HCT116 (cell line): ENCODE results near the gene DAPK1. TPM values are rescaled to one million over a fixed set of nuclear protein-coding genes. Genes with fewer than 3 reads are reported as not detected.

Experiments used
- ATAC-seq: fragments of 200-7000 bp; cut with Tn5 transposase; 2 replicates; pipeline ENCODE4 v1.9.1; 2020; ENCODE audit warnings: mild to moderate bottlenecking, moderate library complexity
- BruUV-seq: library from RNA; stranded (reverse); fragments of 400-500 nt; replicated peaks from 2 replicates; lab custom pipeline; 2021; lab: Mats Ljungman, UMichigan
- CTCF ChIA-PET: fragments of 300-600 bp; sonication (Branson Sonifier 250); formaldehyde crosslinking; loops from one replicate; lab custom pipeline; 2021; ENCODE audit warnings: antibody characterized with exemption; lab: Charles Lee
- POLR2A ChIA-PET: fragments of 300-600, 350-600 bp; sonication (Branson Sonifier 250); formaldehyde crosslinking; loops from one replicate; lab custom pipeline; 2021; ENCODE audit warnings: antibody characterized with exemption; lab: Charles Lee
- RAD21 ChIA-PET, 2 experiments: fragments of 300-600 bp; sonication (Branson Sonifier 250); formaldehyde crosslinking; loops; one replicate each; lab custom pipeline; 2023; ENCODE audit warnings: low total read pairs in 2 of 2; ENCODE audit not compliant: uncharacterized antibody in 2 of 2, unreplicated experiment in 2 of 2, low non-redundant PET in 1 of 2; lab: Charles Lee
- DNase-seq: peaks from one replicate; pipeline ENCODE4 v3.0.0-alpha.2; 2010; ENCODE audit warnings: low read depth, low spot score
- H2AFZ ChIP-seq: fragments of 200-600 bp; shearing (Covaris generic), sonication (generic); 2 replicates; pipeline ENCODE4 v1.6.1; 2017; ENCODE audit warnings: low read depth, mixed run types, mixed read lengths, antibody characterized with exemption, low read length; ENCODE audit not compliant: poor library complexity, severe bottlenecking
- H3K27ac ChIP-seq: 2 replicates; pipeline ENCODE4 v1.5.1; 2012; ENCODE audit warnings: low read depth, low read length
- H3K27me3 ChIP-seq: fragments of 200-600 bp; sonication (generic); 2 replicates; pipeline ENCODE4 v1.6.1; 2016; ENCODE audit warnings: mixed run types, low read length, mixed read lengths; ENCODE audit not compliant: insufficient read depth
- H3K36me3 ChIP-seq, 2 experiments: fragments of 200-500 bp in 1 of 2; fragments of 200-600 bp in 1 of 2; sonication (Bioruptor generic) in 1 of 2; sonication (generic) in 1 of 2; 2 replicates each; pipeline versions ENCODE4 v1.5.1 to v1.6.1; 2014 to 2016; ENCODE audit warnings: low read length in 2 of 2, inconsistent platforms in 1 of 2, mixed read lengths in 1 of 2, mixed run types in 1 of 2; ENCODE audit not compliant: insufficient read depth in 2 of 2, control insufficient read depth in 1 of 2
- H3K4me1 ChIP-seq, 2 experiments: fragments of 200-600 bp in 1 of 2; sonication (generic) in 1 of 2; 2 replicates each; pipeline versions ENCODE4 v1.5.1 to v1.6.1; 2012 to 2017; ENCODE audit warnings: low read length in 2 of 2, inconsistent platforms in 1 of 2, mild to moderate bottlenecking in 1 of 2, mixed read lengths in 1 of 2, mixed run types in 1 of 2, moderate library complexity in 1 of 2; ENCODE audit not compliant: insufficient read depth in 2 of 2, control insufficient read depth in 1 of 2
- H3K4me2 ChIP-seq: fragments of 200-600 bp; sonication (generic); 2 replicates; pipeline ENCODE4 v1.6.1; 2017; ENCODE audit warnings: mixed run types, low read length, mixed read lengths
- H3K4me3 ChIP-seq, 2 experiments: fragments of 200-600 bp in 1 of 2; sonication (generic) in 1 of 2; replicated peaks in 1 of 2; 2 replicates each; pipeline ENCODE4 v1.5.1; 2011 to 2016; ENCODE audit warnings: low read length in 2 of 2, control low read depth in 1 of 2, low read depth in 1 of 2, mild to moderate bottlenecking in 1 of 2, mixed read lengths in 1 of 2, mixed run types in 1 of 2
- H3K79me2 ChIP-seq: fragments of 200-600 bp; sonication (generic); 2 replicates; pipeline ENCODE4 v1.6.1; 2017; ENCODE audit warnings: mild to moderate bottlenecking, mixed run types, low read length, moderate library complexity, mixed read lengths; ENCODE audit not compliant: insufficient read depth
- H3K9ac ChIP-seq: fragments of 200-600 bp; sonication (generic); 2 replicates; pipeline ENCODE4 v1.6.1; 2016; ENCODE audit warnings: low read length, mixed read lengths
- H3K9me2 ChIP-seq: fragments of 200-600 bp; sonication (generic), shearing (Covaris generic); 2 replicates; pipeline ENCODE4 v1.6.1; 2017; ENCODE audit warnings: mixed run types, mild to moderate bottlenecking, moderate library complexity; ENCODE audit not compliant: insufficient read depth
- H3K9me3 ChIP-seq, 2 experiments: fragments of 200-500 bp in 1 of 2; fragments of 200-600 bp in 1 of 2; sonication (Bioruptor generic) in 1 of 2; sonication (generic) in 1 of 2; 2 replicates each; pipeline ENCODE4 v1.6.1; 2014 to 2017; ENCODE audit warnings: low read length in 2 of 2, mixed read lengths in 2 of 2, inconsistent platforms in 1 of 2, low read depth in 1 of 2, mild to moderate bottlenecking in 1 of 2, mixed run types in 1 of 2, moderate library complexity in 1 of 2; ENCODE audit not compliant: control insufficient read depth in 1 of 2, insufficient read depth in 1 of 2
- H4K20me1 ChIP-seq: fragments of 200-600 bp; sonication (generic), shearing (Covaris generic); 2 replicates; pipeline ENCODE4 v1.6.1; 2017; ENCODE audit warnings: mixed run types, mild to moderate bottlenecking, moderate library complexity; ENCODE audit not compliant: insufficient read depth
- CBX3 ChIP-seq: IDR thresholded peaks from 2 replicates; pipeline ENCODE4 v1.6.1; 2012; ENCODE audit warnings: low read depth
- EZH2 ChIP-seq: fragments of 200-600 bp; sonication (generic); IDR thresholded peaks from 2 replicates; pipeline ENCODE4 v1.6.1; 2017; ENCODE audit warnings: antibody characterized with exemption, mixed run types
- FOSL1 ChIP-seq: IDR thresholded peaks from 2 replicates; pipeline ENCODE4 v1.6.1; 2012; ENCODE audit warnings: low read depth
- JUND ChIP-seq: IDR thresholded peaks from 2 replicates; pipeline ENCODE4 v1.6.1; 2012
- intact Hi-C: fragments of 100-400 bp; cut with micrococcal nuclease; formaldehyde crosslinking; loops from 2 replicates; pipeline ENCODE4 v1.10.0; 2022
- total RNA-seq: library from RNA; stranded (reverse); gene quantifications from one replicate; pipeline ENCODE4 v1.2.1, GENCODE V29; 2021; ENCODE audit not compliant: unreplicated experiment
- TF ChIP-seq, protein P1 (sequence below): IDR thresholded peaks from 2 replicates; pipeline ENCODE4 v1.6.1; 2012
- TF ChIP-seq, protein P2 (sequence below): IDR thresholded peaks from 2 replicates; pipeline ENCODE4 v1.6.1; 2011; ENCODE audit warnings: mild to moderate bottlenecking, low read length, moderate library complexity; ENCODE audit not compliant: insufficient replicate concordance; ENCODE audit errors: extremely low read depth

The DAPK1 gene
- total RNA-seq, 1 experiment from 2014 or later, result 5.6 TPM

DNA sequence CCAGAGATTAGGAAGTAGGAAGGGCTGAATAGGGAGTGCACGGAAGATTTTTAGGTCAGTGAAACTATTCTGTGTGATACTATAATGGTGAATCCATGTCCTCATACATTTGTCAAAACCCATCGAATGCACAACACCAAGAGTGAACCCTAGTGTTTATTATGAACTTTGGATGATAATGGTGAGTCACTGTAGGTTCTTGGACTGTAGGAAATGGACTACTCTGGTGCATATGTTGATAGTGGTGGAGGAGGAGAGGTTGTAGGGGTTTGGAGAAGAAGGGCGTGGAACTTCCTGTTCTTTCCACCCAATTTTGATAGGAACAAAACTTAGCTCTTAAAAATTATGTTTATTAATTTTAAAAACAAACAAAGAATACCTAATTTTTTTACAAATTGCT, 242.5 kb downstream of the DAPK1 start:
- TF ChIP-seq, protein P1, sequence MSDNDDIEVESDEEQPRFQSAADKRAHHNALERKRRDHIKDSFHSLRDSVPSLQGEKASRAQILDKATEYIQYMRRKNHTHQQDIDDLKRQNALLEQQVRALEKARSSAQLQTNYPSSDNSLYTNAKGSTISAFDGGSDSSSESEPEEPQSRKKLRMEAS, result no peak
- TF ChIP-seq EZH2 (no peak), JUND (no peak)
- Histone ChIP-seq H3K4me3 (no peak overlapping the region), H3K27ac (no peak overlapping the region), H3K9me3 (no peaks in the 10 kb centered on the region), H4K20me1 (no peaks in the 10 kb centered on the region), H3K27me3 (no peaks in the 10 kb centered on the region), H3K9ac (no peak overlapping the region), H3K4me2 (no peak overlapping the region), H3K36me3 (no peaks in the 10 kb centered on the region), H3K4me1 (peaks cover 0 to 5% of the 10 kb centered on the region in 2 experiments; a peak in 1 of 4 replicates), H3K9me2 (no peaks in the 10 kb centered on the region), H3K79me2 (no peaks in the 10 kb centered on the region), H2AFZ (no peak overlapping the region)
- intact Hi-C loops, result no loop called here
- RAD21 ChIA-PET, result no interaction called here
- DNase-seq, result no peak
- POLR2A ChIA-PET, result interaction anchor here (1.2 kb wide), 1 partner anchor 14 kb away, joined by 3 read pairs; the partner anchor contains the start of gene CTSL
- no TSS peak for BruUV-seq
- CTCF ChIA-PET, result no interaction called here
- ATAC-seq, result no peak

DNA sequence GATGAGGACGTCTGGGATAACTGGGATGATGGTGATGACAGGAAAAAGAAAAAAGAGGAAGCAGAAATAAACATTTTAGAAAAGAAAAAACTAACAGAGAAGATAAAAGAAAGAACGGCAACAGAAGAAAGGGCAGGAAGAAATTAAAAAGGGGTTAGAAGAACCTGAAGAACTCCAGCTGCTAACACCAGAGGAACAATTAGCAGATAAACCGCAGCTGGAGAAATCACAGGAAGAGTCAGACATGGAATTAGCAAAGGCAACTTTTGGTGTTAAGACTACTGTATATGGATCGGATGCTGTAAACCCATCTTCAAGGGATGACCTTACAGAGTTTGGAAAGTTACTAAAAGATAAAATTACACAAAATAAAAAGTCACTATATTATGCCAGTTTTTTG, 243.7 kb downstream of the DAPK1 start:
- RAD21 ChIA-PET, result no interaction called here
- BruUV-seq, result no TSS peak
- no peak for DNase-seq
- H3K9me2 ChIP-seq, result no peaks in the 10 kb centered on the region
- H3K4me2 ChIP-seq, result no peak overlapping the region
- no peak overlapping the region for H3K9ac ChIP-seq
- H2AFZ ChIP-seq, result no peak overlapping the region
- CTCF ChIA-PET, result no interaction called here
- H3K9me3 ChIP-seq, result no peaks in the 10 kb centered on the region
- H3K4me3 ChIP-seq, result no peak overlapping the region
- no peaks in the 10 kb centered on the region for H4K20me1 ChIP-seq
- peaks cover 0 to 5% of the 10 kb centered on the region in 2 experiments; a peak in 1 of 4 replicates for H3K4me1 ChIP-seq
- intact Hi-C loops, result no loop called here
- POLR2A ChIA-PET, result no interaction called here
- ATAC-seq, result no peak
- H3K36me3 ChIP-seq, result no peaks in the 10 kb centered on the region
- no peak overlapping the region for H3K27ac ChIP-seq
- H3K79me2 ChIP-seq, result no peaks in the 10 kb centered on the region
- TF ChIP-seq, protein P2, sequence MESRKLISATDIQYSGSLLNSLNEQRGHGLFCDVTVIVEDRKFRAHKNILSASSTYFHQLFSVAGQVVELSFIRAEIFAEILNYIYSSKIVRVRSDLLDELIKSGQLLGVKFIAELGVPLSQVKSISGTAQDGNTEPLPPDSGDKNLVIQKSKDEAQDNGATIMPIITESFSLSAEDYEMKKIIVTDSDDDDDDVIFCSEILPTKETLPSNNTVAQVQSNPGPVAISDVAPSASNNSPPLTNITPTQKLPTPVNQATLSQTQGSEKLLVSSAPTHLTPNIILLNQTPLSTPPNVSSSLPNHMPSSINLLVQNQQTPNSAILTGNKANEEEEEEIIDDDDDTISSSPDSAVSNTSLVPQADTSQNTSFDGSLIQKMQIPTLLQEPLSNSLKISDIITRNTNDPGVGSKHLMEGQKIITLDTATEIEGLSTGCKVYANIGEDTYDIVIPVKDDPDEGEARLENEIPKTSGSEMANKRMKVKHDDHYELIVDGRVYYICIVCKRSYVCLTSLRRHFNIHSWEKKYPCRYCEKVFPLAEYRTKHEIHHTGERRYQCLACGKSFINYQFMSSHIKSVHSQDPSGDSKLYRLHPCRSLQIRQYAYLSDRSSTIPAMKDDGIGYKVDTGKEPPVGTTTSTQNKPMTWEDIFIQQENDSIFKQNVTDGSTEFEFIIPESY, result no peak
- TF ChIP-seq EZH2, result no peak
- no peak for TF ChIP-seq FOSL1
- TF ChIP-seq CBX3, result no peak
- TF ChIP-seq JUND, result no peak
- H3K27me3 ChIP-seq, result no peaks in the 10 kb centered on the region
